Tibial artery (tissue), 4 donors: ENCODE measurements around the gene NAXD.

Experiments
- DNase-seq, 2 donors: peaks; one replicate each; pipeline ENCODE4 v3.0.0-alpha.2; 2019
- H3K27ac ChIP-seq, 2 donors: fragments of 200-600 bp; sonication (generic) in 1 of 2; 1 replicate in 1 of 2; 2 replicates in 1 of 2; pipeline ENCODE4 v1.5.1; 2018 to 2019; ENCODE audit warnings: mild to moderate bottlenecking in 1 of 2
- H3K27me3 ChIP-seq, 2 donors: fragments of 200-600 bp; sonication (generic) in 1 of 2; one replicate each; pipeline versions ENCODE4 v1.5.1 to v1.6.0; 2016 to 2019
- H3K36me3 ChIP-seq, 3 donors: fragments of 200-600 bp; sonication (generic) in 2 of 3; one replicate each; pipeline ENCODE4 v1.5.1; 2016 to 2019; ENCODE audit warnings: mild to moderate bottlenecking in 2 of 3
- H3K4me1 ChIP-seq, 4 donors: fragments of 200-600 bp; sonication (generic) in 2 of 4; 1 replicate in 3 of 4; 2 replicates in 1 of 4; pipeline ENCODE4 v1.5.1; 2016 to 2019
- H3K4me3 ChIP-seq, 2 donors: fragments of 200-600 bp; sonication (generic) in 1 of 2; 1 replicate in 1 of 2; 2 replicates in 1 of 2; pipeline ENCODE4 v1.5.1; 2018 to 2019; ENCODE audit warnings: mild to moderate bottlenecking in 2 of 2
- H3K9me3 ChIP-seq, 3 donors: fragments of 200-600 bp; sonication (generic) in 1 of 3; one replicate each; pipeline ENCODE4 v1.5.1; 2016 to 2019
- intact Hi-C: fragments of 100-400 bp; cut with DNase I; formaldehyde crosslinking; loops from one replicate; pipeline ENCODE4 v1.15.0; 2023; ENCODE audit warnings: low total_unique reads
- TF ChIP-seq, protein P1 (sequence below), 2 experiments: fragments of 200-600 bp in 1 of 2; fragments of 450-650 bp in 1 of 2; IDR thresholded peaks; one replicate each; pipeline ENCODE4 v1.5.1; 2017 to 2019; ENCODE audit warnings: antibody characterized with exemption in 2 of 2, mild to moderate bottlenecking in 1 of 2, moderate library complexity in 1 of 2

The NAXD gene

DNA sequence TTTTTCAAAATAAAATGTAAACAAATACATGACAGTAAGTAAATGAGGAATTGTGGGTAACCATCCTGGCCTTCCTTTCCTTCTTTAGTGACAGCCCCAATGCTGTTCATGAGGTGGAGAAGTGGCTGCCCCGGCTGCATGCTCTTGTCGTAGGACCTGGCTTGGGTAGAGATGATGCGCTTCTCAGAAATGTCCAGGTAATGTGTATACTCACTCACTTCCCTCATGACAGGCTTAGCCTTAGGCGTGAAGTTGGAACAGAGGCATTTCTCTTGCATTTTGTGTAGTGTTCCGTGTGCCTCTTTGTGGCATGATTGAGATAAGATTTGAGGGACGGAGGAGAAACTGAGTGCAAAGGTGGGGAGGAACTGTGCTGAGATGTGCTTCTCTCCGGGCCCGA is 12.0 kb downstream of the NAXD start:
- intact Hi-C loops: no loop called here
- TF ChIP-seq, protein P1, sequence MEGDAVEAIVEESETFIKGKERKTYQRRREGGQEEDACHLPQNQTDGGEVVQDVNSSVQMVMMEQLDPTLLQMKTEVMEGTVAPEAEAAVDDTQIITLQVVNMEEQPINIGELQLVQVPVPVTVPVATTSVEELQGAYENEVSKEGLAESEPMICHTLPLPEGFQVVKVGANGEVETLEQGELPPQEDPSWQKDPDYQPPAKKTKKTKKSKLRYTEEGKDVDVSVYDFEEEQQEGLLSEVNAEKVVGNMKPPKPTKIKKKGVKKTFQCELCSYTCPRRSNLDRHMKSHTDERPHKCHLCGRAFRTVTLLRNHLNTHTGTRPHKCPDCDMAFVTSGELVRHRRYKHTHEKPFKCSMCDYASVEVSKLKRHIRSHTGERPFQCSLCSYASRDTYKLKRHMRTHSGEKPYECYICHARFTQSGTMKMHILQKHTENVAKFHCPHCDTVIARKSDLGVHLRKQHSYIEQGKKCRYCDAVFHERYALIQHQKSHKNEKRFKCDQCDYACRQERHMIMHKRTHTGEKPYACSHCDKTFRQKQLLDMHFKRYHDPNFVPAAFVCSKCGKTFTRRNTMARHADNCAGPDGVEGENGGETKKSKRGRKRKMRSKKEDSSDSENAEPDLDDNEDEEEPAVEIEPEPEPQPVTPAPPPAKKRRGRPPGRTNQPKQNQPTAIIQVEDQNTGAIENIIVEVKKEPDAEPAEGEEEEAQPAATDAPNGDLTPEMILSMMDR (IDR thresholded peaks at IDR 0.05): no peak
- H3K27me3 ChIP-seq: no peaks in the 10 kb centered on the region
- peaks cover 39 to 83% (median 53%) of the 10 kb centered on the region in 3 donors for H3K36me3 ChIP-seq
- H3K4me3 ChIP-seq: no peak overlapping the region
- peaks cover 0 to 3% (median 2%) of the 10 kb centered on the region in 4 donors for H3K4me1 ChIP-seq
- no peak overlapping the region for H3K27ac ChIP-seq
- no peak for DNase-seq
- H3K9me3 ChIP-seq: no peaks in the 10 kb centered on the region

DNA sequence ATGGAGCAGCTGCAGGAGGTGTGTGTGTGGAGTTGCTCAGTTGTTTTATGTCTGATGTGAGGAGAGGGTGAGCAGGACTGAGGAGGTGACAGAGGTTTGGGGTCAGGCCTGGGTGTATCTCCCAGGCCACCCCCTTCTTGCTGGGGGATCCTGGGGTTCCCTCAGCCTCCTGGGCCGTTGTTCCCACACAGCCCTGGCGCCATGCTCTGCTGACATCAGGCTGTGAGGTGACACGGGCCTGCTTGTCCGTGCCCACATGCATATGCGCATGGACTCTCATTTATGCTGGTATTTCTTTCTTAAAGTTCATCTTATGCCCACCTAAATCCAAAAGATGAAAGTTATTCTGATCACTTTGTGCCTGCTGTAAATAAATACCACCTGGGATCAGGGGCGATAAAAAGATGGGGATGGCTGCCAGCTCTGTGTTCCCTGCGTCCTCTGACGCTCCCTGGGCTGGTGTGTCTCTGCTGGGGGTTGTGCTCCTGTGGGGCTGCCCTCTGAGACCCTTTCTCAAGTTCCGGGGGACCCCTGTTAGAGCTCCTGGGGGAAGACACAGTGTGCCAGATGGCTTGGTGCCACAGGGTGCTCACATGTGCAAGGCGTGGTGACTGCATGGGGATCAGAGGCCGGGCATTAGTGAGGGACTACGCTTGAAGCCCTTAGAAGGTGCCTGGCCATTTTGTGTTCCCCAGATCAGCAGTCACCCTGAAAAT is 12.6 kb downstream of the NAXD start:
- intact Hi-C loops: no loop called here
- H3K9me3 ChIP-seq: no peaks in the 10 kb centered on the region
- peaks cover 0 to 3% (median 2%) of the 10 kb centered on the region in 4 donors for H3K4me1 ChIP-seq
- H3K4me3 ChIP-seq: no peak overlapping the region
- no peak overlapping the region for H3K27ac ChIP-seq
- H3K27me3 ChIP-seq: no peaks in the 10 kb centered on the region
- DNase-seq: no peak
- TF ChIP-seq, protein P1 (IDR thresholded peaks at IDR 0.05): no peak
- H3K36me3 ChIP-seq: peaks cover 34 to 80% (median 47%) of the 10 kb centered on the region in 3 donors

DNA sequence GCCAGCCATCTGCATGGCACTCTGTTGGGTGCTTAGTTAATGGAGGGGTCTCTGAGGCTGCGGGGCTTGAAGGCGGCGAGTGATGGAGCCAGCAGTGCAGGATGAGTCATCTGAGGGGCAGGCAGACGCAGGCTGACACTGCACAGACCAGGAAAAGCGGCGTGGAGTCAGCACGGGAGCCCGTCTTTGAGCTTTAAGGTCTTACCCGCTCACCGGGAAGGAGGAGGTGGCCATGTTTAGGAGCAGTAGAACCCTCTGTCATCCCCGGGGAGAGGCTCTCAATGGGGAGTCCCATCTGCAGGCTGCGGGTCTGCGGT is 13.1 kb downstream of the NAXD start:
- TF ChIP-seq, protein P1 (IDR thresholded peaks at IDR 0.05): no peak
- no peak for DNase-seq
- Histone ChIP-seq H3K27me3 (no peaks in the 10 kb centered on the region), H3K9me3 (no peaks in the 10 kb centered on the region), H3K4me1 (peaks cover 0 to 3% (median 2%) of the 10 kb centered on the region in 4 donors), H3K4me3 (no peak overlapping the region), H3K27ac (no peak overlapping the region), H3K36me3 (peaks cover 29 to 75% (median 44%) of the 10 kb centered on the region in 3 donors)
- intact Hi-C loops: no loop called here

DNA sequence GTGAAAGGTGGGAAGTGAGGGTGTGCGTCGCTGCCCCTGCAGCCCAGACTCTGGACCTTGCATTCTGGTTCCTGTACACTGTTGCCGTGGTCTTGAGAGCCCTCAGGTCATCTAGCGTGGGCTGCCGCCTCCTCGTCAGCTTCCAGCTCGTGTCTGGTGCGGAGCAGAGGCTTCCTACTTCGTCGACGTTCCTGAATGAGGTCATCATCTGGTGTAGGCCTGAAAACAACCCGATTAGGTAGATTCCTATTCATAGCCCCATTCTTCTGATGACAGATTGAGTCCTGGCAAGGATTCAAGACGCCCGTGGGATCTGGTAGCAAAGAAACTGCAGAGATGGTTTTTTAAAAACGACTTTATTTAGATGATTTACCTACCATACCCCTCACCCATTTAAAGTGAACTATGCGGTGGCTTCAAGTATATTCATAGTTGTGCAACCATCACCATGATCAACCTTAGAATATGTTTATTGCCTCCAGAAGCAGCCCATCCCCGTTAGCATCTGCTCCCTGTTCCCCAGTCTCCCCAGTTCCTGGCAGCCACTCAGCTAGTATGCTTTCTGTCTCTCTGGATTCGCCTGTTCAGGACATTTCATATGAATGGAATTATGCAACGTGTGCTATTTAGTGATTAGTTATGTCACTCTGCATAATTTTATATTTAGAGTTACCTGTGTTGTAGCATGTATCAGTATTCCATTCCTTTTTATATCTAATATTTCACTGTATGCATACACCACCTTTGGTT is 13.8 kb downstream of the NAXD start:
- DNase-seq: no peak
- no peak overlapping the region for H3K27ac ChIP-seq
- intact Hi-C loops: no loop called here
- H3K9me3 ChIP-seq: no peaks in the 10 kb centered on the region
- TF ChIP-seq, protein P1 (IDR thresholded peaks at IDR 0.05): no peak
- H3K4me3 ChIP-seq: no peak overlapping the region
- peaks cover 0 to 3% (median 2%) of the 10 kb centered on the region in 4 donors for H3K4me1 ChIP-seq
- peaks cover 27 to 75% (median 44%) of the 10 kb centered on the region in 3 donors for H3K36me3 ChIP-seq
- no peaks in the 10 kb centered on the region for H3K27me3 ChIP-seq

DNA sequence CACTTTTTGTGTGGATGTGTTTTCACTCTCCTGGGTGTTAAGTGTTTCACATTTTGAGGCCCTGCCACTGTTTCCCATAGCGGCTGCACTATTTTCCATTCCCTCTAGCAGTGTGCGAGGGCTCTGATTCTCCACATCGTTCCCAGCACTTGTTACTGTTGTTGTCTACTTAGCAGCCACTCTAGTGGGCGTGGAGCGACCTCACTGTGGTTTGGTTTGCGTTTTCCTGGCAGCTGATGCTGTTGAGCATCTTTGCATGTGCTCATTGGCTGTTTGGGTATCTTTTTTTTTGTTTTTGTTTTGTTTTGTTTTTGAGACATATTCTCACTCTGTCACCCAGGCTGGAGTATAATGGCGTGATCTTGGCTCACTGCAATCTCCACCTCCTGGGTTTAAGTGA is 14.4 kb downstream of the NAXD start:
- no peak for DNase-seq
- H3K9me3 ChIP-seq: no peaks in the 10 kb centered on the region
- H3K27ac ChIP-seq: no peak overlapping the region
- no peak overlapping the region for H3K4me3 ChIP-seq
- no peaks in the 10 kb centered on the region for H3K27me3 ChIP-seq
- intact Hi-C loops: no loop called here
- peaks cover 29 to 75% (median 45%) of the 10 kb centered on the region in 3 donors for H3K36me3 ChIP-seq
- H3K4me1 ChIP-seq: peaks cover 0 to 3% (median 2%) of the 10 kb centered on the region in 4 donors
- TF ChIP-seq, protein P1 (IDR thresholded peaks at IDR 0.05): no peak
